Motor neuron (in vitro differentiated cells): ENCODE results near the gene AP1G1. TPM values are rescaled to one million over a fixed set of nuclear protein-coding genes. Genes with fewer than 3 reads are reported as not detected.
"Not testable (repeated sequence)": the region's sequence is repeated elsewhere in the genome, so short reads cannot be mapped to it uniquely, and the experiment has no call there.

Experiments
- ATAC-seq, 8 experiments: fragments of 200-7000 bp; cut with Tn5 transposase; replicated peaks in 6 of 8; 2 replicates each; pipeline ENCODE4 v1.8.0; 2021; ENCODE audit warnings: mild to moderate bottlenecking in 8 of 8, moderate library complexity in 8 of 8
- H3K27ac ChIP-seq, 2 donors: fragments of 250-450 bp; sonication (Bioruptor Pico); 2 replicates each; pipeline ENCODE4 v1.9.0; 2021; ENCODE audit warnings: antibody characterized with exemption in 2 of 2, mild to moderate bottlenecking in 2 of 2, moderate library complexity in 1 of 2
- H3K4me1 ChIP-seq, 2 donors: fragments of 250-450 bp; sonication (Bioruptor Pico); replicated peaks in 1 of 2; 2 replicates each; pipeline ENCODE4 v1.6.1; 2021; ENCODE audit warnings: antibody characterized with exemption in 2 of 2, mild to moderate bottlenecking in 2 of 2, moderate library complexity in 1 of 2
- H3K4me3 ChIP-seq, 5 donors: fragments of 250-450 bp; sonication (Bioruptor Pico); 2 replicates each; pipeline ENCODE4 v1.9.0; 2021; ENCODE audit warnings: antibody characterized with exemption in 5 of 5, mild to moderate bottlenecking in 5 of 5, moderate library complexity in 4 of 5
- WGBS, 10 experiments: fragments of 450-650 bp; shearing (Covaris generic); methylation state at CpG; one replicate each; pipeline ENCODE4 v1.0.0; 2022; 5-methylcytosine and 5-hydroxymethylcytosine counted together
- in situ Hi-C, 9 experiments: fragments of 400-800 bp; cut with MboI; loops; one replicate each; pipeline ENCODE4 v1.15.0; 2021; ENCODE audit warnings: low sequenced_read_pairs in 9 of 9, low pct_unique_long_range_greater_than_20kb in 2 of 9; ENCODE audit not compliant: unreplicated experiment in 9 of 9
- total RNA-seq, 8 experiments: library from RNA; unstranded; fragments of 300-600 nt; gene quantifications; 2 replicates each; pipeline versions ENCODE4 v1.2.3 to v1.2.4, GENCODE V29; 2022

Gene AP1G1
- total RNA-seq, 8 experiments from 2014 or later: 40.1 to 78.0 (median 63.4) TPM

- in situ Hi-C loops: no loop called here
- 11 to 100% (median 90%) methylated on average over 1 to 2 of the region's 2 CpGs for WGBS, 10 experiments
- Histone ChIP-seq H3K4me1 (no peaks in the 10 kb centered on the region), H3K27ac (no peak overlapping the region), H3K4me3 (no peak overlapping the region)
- peak in 3 of 8 experiments; percentile 70 to 97 (median 86) for ATAC-seq
Observed at GRCh38 chr16:71706046-71706445, 102.6 kb downstream of the AP1G1 start.

GRCh38 chr16:71703333-71703732, 105.3 kb downstream of the AP1G1 start:
- 80 to 100% (median 100%) methylated on average over 1 of the region's 1 CpG; no CpG with 5 or more reads in 2 of the 10 experiments for WGBS, 10 experiments
- Histone ChIP-seq H3K27ac (no peak overlapping the region), H3K4me3 (no peak overlapping the region), H3K4me1 (no peaks in the 10 kb centered on the region)
- ATAC-seq: no peak
- in situ Hi-C loops: no loop called here

GRCh38 chr16:71700831-71701230, 107.8 kb downstream of the AP1G1 start:
- WGBS, 10 experiments: 80 to 100% (median 86%) methylated on average over 1 to 4 of the region's 4 CpGs; no CpG with 5 or more reads in 4 of the 10 experiments
- no peak for ATAC-seq

GRCh38 chr16:71698491-71698890, 110.1 kb downstream of the AP1G1 start:
- no peak for ATAC-seq
- H3K4me3 ChIP-seq: no peak overlapping the region
- WGBS, 10 experiments: 75 to 100% (median 96%) methylated on average over 1 to 2 of the region's 3 CpGs; no CpG with 5 or more reads in 4 of the 10 experiments
- H3K4me1 ChIP-seq: no peaks in the 10 kb centered on the region
- in situ Hi-C loops: no loop called here
- H3K27ac ChIP-seq: no peak overlapping the region

More at GRCh38 chr16:71700831-71701230, 107.8 kb downstream of the AP1G1 start:
- Histone ChIP-seq H3K27ac (no peak overlapping the region), H3K4me1 (no peaks in the 10 kb centered on the region), H3K4me3 (no peak overlapping the region)
- in situ Hi-C loops: no loop called here

- in situ Hi-C loops: no loop called here
- no peak overlapping the region for H3K4me3 ChIP-seq
- no peaks in the 10 kb centered on the region for H3K4me1 ChIP-seq
- no peak overlapping the region for H3K27ac ChIP-seq
- no peak for ATAC-seq
- 93 to 100% (median 100%) methylated on average over 1 to 3 of the region's 5 CpGs; no CpG with 5 or more reads in 4 of the 10 experiments for WGBS, 10 experiments
Observed at GRCh38 chr16:71693164-71693563, 115.5 kb downstream of the AP1G1 start.

- H3K4me3 ChIP-seq: no peak overlapping the region
- H3K27ac ChIP-seq: no peak overlapping the region
- no peak for ATAC-seq
- in situ Hi-C loops: no loop called here
- WGBS, 10 experiments: 0% methylated on average over 1 of the region's 1 CpG; no CpG with 5 or more reads in 9 of the 10 experiments
- no peaks in the 10 kb centered on the region for H3K4me1 ChIP-seq
Observed at GRCh38 chr16:71689901-71690300, 118.7 kb downstream of the AP1G1 start.

GRCh38 chr16:71687861-71688260, 120.8 kb downstream of the AP1G1 start:
- 30 to 100% (median 75%) methylated on average over 1 to 3 of the region's 3 CpGs; no CpG with 5 or more reads in 1 of the 10 experiments for WGBS, 10 experiments
- in situ Hi-C loops: no loop called here
- Histone ChIP-seq H3K4me3 (no peak overlapping the region), H3K4me1 (no peaks in the 10 kb centered on the region), H3K27ac (no peak overlapping the region)
- no peak for ATAC-seq

GRCh38 chr16:71684280-71684679, 124.4 kb downstream of the AP1G1 start:
- 91 to 100% (median 100%) methylated on average over 1 to 9 of the region's 12 CpGs for WGBS, 10 experiments
- ATAC-seq, in situ Hi-C loops, H3K27ac ChIP-seq, H3K4me3 ChIP-seq, H3K4me1 ChIP-seq: not testable (repeated sequence)

GRCh38 chr16:71681360-71681759, 127.3 kb downstream of the AP1G1 start:
- H3K27ac ChIP-seq: no peak overlapping the region
- WGBS, 10 experiments: 83 to 100% (median 97%) methylated on average over 1 to 2 of the region's 2 CpGs; no CpG with 5 or more reads in 2 of the 10 experiments
- in situ Hi-C loops: no loop called here
- no peak for ATAC-seq
- no peak overlapping the region for H3K4me3 ChIP-seq
- H3K4me1 ChIP-seq: no peaks in the 10 kb centered on the region

Other genes with a start within 250 kb of the AP1G1 start
- gene TAT, start 231.7 kb downstream of the AP1G1 start, total RNA-seq: 1 to 10 TPM in 1 of 8 experiments, under 1 TPM in 7; 0.05 to 1.2 (median 0.25) TPM
- 1 to 10 TPM in 2 of 8 experiments, under 1 TPM in 6; 0.27 to 1.4 (median 0.59) TPM for gene MARVELD3, start 182.7 kb downstream of the AP1G1 start, total RNA-seq
- gene PHLPP2, start 84.1 kb downstream of the AP1G1 start, total RNA-seq: 1 to 10 TPM; 4.1 to 9.7 (median 7.7) TPM
- gene ATXN1L, start 37.1 kb upstream of the AP1G1 start, total RNA-seq: 10 to 100 TPM in 6 of 8 experiments, 1 to 10 TPM in 2; 7.5 to 22.7 (median 17.2) TPM
- gene ZNF821, start 75.3 kb upstream of the AP1G1 start, total RNA-seq: 10 to 100 TPM in 5 of 8 experiments, 1 to 10 TPM in 3; 3.2 to 28.6 (median 20.7) TPM
- gene IST1, start 86.7 kb upstream of the AP1G1 start, total RNA-seq: 100 to 1,000 TPM; 115 to 205 (median 148) TPM
- under 1 TPM; 0.04 to 0.35 (median 0.06) TPM for gene PKD1L3, start 191.6 kb upstream of the AP1G1 start, total RNA-seq
- 10 to 100 TPM in 2 of 8 experiments, 1 to 10 TPM in 6; 3.7 to 17.1 (median 6.7) TPM for gene DHODH, start 199.9 kb upstream of the AP1G1 start, total RNA-seq
- 100 to 1,000 TPM in 1 of 8 experiments, 1 to 10 TPM in 4, under 1 TPM in 3; 0.50 to 107 (median 1.1) TPM for gene HP, start 245.7 kb upstream of the AP1G1 start, total RNA-seq